Measurements from ENCODE around the gene ADAM11.

ADAM11 gene

DNA sequence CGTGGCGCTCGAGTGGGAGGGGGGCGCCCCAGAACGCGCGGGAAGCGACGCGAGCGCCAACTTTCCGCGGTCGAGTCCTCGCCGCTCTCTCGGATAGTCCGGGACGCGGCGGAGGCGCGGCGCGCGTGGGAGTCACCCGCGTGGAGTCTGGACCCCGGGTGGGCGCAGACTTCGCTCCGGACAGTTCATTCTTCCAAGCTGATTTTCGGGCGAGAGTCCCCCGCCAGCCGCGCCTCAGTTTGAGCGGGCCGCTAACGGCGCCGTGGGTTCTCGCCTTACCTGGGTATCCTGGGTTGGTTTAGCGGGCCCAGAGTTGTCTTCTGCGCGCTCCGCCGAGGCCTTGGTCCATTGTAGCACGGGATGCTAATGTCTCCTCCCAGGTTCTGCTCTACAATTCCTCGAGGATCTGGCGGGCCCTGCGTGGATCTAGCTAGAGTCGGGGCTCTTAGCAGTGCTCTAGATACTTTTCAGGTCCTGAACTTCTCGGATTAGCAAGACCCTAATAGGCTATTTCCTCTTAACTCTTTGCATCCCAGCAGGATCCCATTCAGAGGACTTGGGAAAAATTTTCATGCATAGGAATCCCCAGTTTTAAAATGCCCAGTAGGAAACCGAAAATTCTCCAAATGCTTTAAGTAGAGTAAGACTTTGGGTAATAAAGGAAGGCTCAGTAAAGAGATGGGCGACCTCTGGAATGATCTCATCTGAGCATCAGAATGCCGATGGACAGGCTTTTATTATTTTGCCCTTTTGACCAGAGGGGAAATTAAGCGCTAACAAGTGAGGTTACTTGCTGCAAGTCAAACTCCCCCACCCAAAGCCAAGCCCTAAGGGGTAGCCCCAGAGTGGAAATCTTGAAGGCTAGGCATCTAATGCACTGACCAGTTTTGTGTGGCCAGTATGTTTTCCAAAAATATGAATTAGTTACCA lies 71.8 kb downstream of the ADAM11 start:
- no peak for DNase-seq (ENCODE audit: low spot score)

DNA sequence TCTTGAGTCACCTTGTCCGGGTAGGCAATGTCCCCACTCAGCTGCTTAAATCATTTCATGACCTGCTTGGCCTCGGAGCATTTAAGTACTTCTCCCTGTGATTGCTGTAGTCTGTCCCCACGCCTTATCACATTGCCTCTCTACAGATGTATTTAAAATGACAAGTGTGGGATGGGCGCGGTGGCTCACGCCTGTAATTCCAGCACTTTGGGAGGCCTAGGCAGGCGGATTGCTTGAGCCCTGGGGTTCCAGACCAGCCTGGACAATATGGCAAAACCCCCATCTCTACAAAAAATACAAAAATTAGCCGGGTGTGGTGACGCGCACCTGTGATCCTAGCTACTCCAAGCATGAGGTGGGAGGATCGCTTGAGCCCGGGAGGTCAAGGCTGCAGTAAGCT lies 72.6 kb downstream of the ADAM11 start:
- DNase-seq (ENCODE audit: low spot score): no peak

Data from putamen (tissue), 1 donor.